Transverse colon (tissue), 4 donors: ENCODE data around the gene NTN5. TPM values are rescaled to one million over a fixed set of nuclear protein-coding genes. Genes with fewer than 3 reads are reported as not detected.

ENCODE experiments used
- DNase-seq: peaks from one replicate; pipeline ENCODE4 v3.0.0-alpha.2; 2019
- H3K27ac ChIP-seq, 4 donors: fragments of 200-600 bp; sonication (generic); 2 replicates each; pipeline ENCODE4 v1.5.1; 2016 to 2018; ENCODE audit warnings: inconsistent platforms in 4 of 4
- H3K27me3 ChIP-seq: fragments of 200-600 bp; sonication (generic); 2 replicates; pipeline ENCODE4 v1.5.1; 2017; ENCODE audit warnings: inconsistent platforms
- H3K36me3 ChIP-seq, 4 donors: fragments of 200-600 bp; sonication (generic); 2 replicates each; pipeline ENCODE4 v1.5.1; 2017 to 2019; ENCODE audit warnings: inconsistent platforms in 4 of 4
- H3K4me1 ChIP-seq, 4 donors: fragments of 200-600 bp; sonication (generic); 2 replicates each; pipeline ENCODE4 v1.5.1; 2017 to 2020; ENCODE audit warnings: inconsistent platforms in 4 of 4
- H3K4me3 ChIP-seq, 4 donors: fragments of 200-600 bp; sonication (generic); 1 replicate in 1 of 4; 2 replicates in 3 of 4; pipeline versions ENCODE4 v1.5.1 to v1.6.1; 2017 to 2019; ENCODE audit warnings: inconsistent platforms in 4 of 4
- H3K9me3 ChIP-seq, 2 donors: fragments of 200-600 bp; sonication (generic); 2 replicates each; pipeline ENCODE4 v1.5.1; 2017 to 2019; ENCODE audit warnings: inconsistent platforms in 2 of 2
- EP300 ChIP-seq: sonication (generic); formaldehyde crosslinking; IDR thresholded peaks from one replicate; pipeline ENCODE4 v1.6.1; 2017; ENCODE audit warnings: antibody characterized with exemption, low read depth
- POLR2A ChIP-seq: fragments of 450-650 bp; IDR thresholded peaks from one replicate; pipeline ENCODE4 v1.6.1; 2016; ENCODE audit warnings: antibody characterized with exemption, mild to moderate bottlenecking, moderate library complexity
- POLR2AphosphoS5 ChIP-seq, 3 donors: sonication (generic); formaldehyde crosslinking; IDR thresholded peaks; one replicate each; pipeline ENCODE4 v1.6.1; 2016; ENCODE audit warnings: antibody characterized with exemption in 3 of 3
- WGBS, 2 donors: methylation state at CpG; one replicate each; pipeline ENCODE4 v1.1.5; 2018; ENCODE audit warnings: low coverage in 1 of 2; 5-methylcytosine and 5-hydroxymethylcytosine counted together
- in situ Hi-C, 4 donors: fragments of 200-750 bp; cut with MboI; loops; one replicate each; pipeline versions ENCODE4 v1.15.0 to v1.15.1; 2017; ENCODE audit warnings: low sequenced_read_pairs in 3 of 4, low pct_ligation_motif_present in 1 of 4, low pct_unique_long_range_greater_than_20kb in 1 of 4
- intact Hi-C: fragments of 100-400 bp; cut with DNase I; formaldehyde crosslinking; loops from one replicate; pipeline ENCODE4 v1.15.1; 2023; ENCODE audit warnings: low total_unique reads
- total RNA-seq, 4 donors: library from RNA; depleted of rRNA; stranded (reverse); fragments of >200 nt; gene quantifications; one replicate each; pipeline ENCODE4 v1.1.0, GENCODE V29; 2016
- TF ChIP-seq, protein P1 (sequence below), 5 experiments: fragments of 200-600 bp in 3 of 5; fragments of 450-650 bp in 2 of 5; sonication (generic) in 3 of 5; IDR thresholded peaks; 1 replicate in 2 of 5; 2 replicates in 3 of 5; pipeline ENCODE4 v1.5.1; 2016 to 2017; ENCODE audit warnings: antibody characterized with exemption in 5 of 5, inconsistent platforms in 3 of 5, mild to moderate bottlenecking in 2 of 5, moderate library complexity in 1 of 5

NTN5 gene
- total RNA-seq, 4 donors from 2014 or later = 0.41 to 1.1 TPM; not detected in 2

DNA sequence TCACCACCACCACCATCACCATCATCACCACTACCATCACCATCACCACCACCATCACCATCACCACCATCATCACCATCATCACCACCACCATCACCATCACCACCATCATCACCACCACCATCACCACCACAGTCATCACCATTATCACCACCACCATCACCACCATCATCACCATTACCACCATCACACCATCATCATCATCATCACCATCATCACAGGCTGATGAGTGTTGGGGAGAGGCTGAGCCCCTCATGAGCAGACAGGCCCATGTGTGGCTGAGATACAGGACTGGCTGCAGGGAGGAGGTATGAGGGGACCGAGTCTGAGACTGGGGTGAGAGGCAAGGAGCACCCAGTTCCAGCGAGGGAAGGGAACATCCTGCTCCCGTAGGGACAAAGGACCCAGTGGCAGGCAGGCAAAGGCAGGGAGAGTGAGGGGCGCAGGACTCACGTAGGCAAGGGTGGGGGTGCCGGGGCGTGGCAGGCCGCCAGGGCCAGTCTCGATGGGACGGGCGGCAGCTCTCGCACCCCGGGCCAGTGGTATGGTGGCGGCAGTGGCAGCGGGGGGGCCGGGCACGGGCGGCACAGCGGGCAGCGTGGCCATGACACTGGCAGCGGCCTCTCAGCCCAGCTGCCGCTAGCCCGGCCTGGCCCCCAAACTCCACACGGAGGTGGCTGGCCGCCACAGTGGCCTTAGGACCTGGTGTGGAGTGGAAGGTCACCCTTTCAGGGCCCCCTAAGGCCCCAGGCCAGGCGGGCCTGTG is 2.7 kb downstream of the NTN5 start:
- no peaks in the 10 kb centered on the region for H3K9me3 ChIP-seq
- DNase-seq = no peak
- peaks cover 0 to 1% (median under 1%) of the 10 kb centered on the region in 4 donors for H3K4me1 ChIP-seq
- no peaks in the 10 kb centered on the region for H3K36me3 ChIP-seq
- in situ Hi-C loops = no loop called here
- no peaks in the 10 kb centered on the region for H3K27me3 ChIP-seq
- intact Hi-C loops = loop anchor here (10.0 kb wide), 1 partner anchor 75 kb away; the partner anchor contains the start of genes IZUMO1 and RASIP1
- 89% methylated on average over 26 of the region's 26 CpGs; no CpG with 5 or more reads in 1 of the 2 donors for WGBS, 2 donors
- TF ChIP-seq POLR2AphosphoS5 (IDR thresholded peaks at IDR 0.05) (no peak), POLR2A (no peak), EP300 (no peak)
- TF ChIP-seq, protein P1, sequence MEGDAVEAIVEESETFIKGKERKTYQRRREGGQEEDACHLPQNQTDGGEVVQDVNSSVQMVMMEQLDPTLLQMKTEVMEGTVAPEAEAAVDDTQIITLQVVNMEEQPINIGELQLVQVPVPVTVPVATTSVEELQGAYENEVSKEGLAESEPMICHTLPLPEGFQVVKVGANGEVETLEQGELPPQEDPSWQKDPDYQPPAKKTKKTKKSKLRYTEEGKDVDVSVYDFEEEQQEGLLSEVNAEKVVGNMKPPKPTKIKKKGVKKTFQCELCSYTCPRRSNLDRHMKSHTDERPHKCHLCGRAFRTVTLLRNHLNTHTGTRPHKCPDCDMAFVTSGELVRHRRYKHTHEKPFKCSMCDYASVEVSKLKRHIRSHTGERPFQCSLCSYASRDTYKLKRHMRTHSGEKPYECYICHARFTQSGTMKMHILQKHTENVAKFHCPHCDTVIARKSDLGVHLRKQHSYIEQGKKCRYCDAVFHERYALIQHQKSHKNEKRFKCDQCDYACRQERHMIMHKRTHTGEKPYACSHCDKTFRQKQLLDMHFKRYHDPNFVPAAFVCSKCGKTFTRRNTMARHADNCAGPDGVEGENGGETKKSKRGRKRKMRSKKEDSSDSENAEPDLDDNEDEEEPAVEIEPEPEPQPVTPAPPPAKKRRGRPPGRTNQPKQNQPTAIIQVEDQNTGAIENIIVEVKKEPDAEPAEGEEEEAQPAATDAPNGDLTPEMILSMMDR (IDR thresholded peaks at IDR 0.05) = no peak
- no peak overlapping the region for H3K4me3 ChIP-seq
- no peak overlapping the region for H3K27ac ChIP-seq

DNA sequence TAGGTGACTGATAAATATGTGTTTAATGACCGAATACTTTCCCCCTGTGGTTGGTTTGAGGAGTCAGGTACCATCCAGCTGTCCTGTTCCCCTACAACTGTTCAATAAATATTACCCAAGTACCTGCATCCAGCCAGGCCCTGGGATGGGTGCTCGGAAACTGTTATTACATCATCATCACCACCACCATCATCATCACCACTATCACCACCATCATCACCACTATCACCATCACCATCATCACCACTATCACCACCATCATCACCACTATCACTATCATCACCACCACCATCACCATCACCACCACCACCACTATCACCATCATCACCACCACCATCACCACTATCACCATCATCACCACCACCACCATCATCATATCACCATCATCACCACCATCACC is 4.1 kb downstream of the NTN5 start:
- H3K4me1 ChIP-seq = no peaks in the 10 kb centered on the region
- H3K36me3 ChIP-seq = no peaks in the 10 kb centered on the region
- no peak for DNase-seq
- TF ChIP-seq EP300 (no peak), POLR2AphosphoS5 (IDR thresholded peaks at IDR 0.05) (no peak), POLR2A (no peak)
- TF ChIP-seq, protein P1 (IDR thresholded peaks at IDR 0.05) = no peak
- no peaks in the 10 kb centered on the region for H3K27me3 ChIP-seq
- no peak overlapping the region for H3K4me3 ChIP-seq
- in situ Hi-C loops = no loop called here
- no peaks in the 10 kb centered on the region for H3K9me3 ChIP-seq
- intact Hi-C loops = no loop called here
- WGBS, 2 donors = 93 to 100% methylated on average over 1 to 2 of the region's 2 CpGs
- no peak overlapping the region for H3K27ac ChIP-seq

DNA sequence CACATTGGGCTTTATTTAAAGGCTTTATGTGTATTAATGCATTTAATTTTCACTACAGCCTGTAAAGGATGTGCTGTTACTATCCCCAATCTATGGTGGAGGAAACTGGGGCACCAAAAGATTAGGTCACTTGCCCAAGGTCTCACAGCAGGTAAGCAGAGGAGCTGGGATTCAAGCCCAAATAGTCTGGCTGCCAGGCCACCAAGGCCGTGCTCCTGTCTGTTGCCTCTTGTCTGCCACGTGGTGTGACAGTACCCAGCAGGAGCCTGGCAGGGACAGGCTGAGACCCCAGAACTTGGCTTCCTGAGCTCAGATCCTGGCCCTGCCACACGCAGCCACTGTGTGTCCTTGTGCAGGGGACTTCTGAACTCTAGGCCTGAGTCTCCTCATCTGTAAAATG is 4.5 kb downstream of the NTN5 start:
- 89% methylated on average over 3 of the region's 3 CpGs; no CpG with 5 or more reads in 1 of the 2 donors for WGBS, 2 donors
- H3K4me1 ChIP-seq = no peaks in the 10 kb centered on the region
- no peak overlapping the region for H3K4me3 ChIP-seq
- intact Hi-C loops (no loop called here), in situ Hi-C loops (no loop called here)
- no peak overlapping the region for H3K27ac ChIP-seq
- H3K9me3 ChIP-seq = no peaks in the 10 kb centered on the region
- no peak for DNase-seq
- no peaks in the 10 kb centered on the region for H3K27me3 ChIP-seq
- H3K36me3 ChIP-seq = no peaks in the 10 kb centered on the region
- TF ChIP-seq POLR2A (no peak), POLR2AphosphoS5 (IDR thresholded peaks at IDR 0.05) (no peak), EP300 (no peak)
- TF ChIP-seq, protein P1 (IDR thresholded peaks at IDR 0.05) = no peak

DNA sequence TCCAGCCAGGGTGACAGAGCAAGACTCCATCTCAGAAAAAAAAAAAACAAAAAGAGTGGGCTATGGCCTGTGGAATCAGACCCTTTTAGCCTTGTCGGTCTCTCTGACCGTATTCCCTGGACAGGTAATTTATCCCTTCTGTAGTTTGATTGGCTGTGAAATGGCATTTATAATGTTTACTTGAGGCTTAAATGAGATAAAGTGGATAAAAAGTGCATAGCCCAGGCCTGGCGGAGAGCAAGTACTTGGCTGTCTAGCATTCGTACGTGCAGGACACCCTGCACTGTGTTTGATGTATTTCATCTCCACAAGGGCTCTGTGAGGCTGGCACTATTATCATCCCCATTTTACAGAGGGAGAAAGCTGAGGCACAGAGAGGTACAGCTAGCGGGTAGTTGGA is 7.0 kb downstream of the NTN5 start:
- no peak overlapping the region for H3K4me3 ChIP-seq
- no peaks in the 10 kb centered on the region for H3K9me3 ChIP-seq
- no peak overlapping the region for H3K27ac ChIP-seq
- peaks cover 0 to 6% (median under 1%) of the 10 kb centered on the region in 4 donors for H3K4me1 ChIP-seq
- DNase-seq = no peak
- H3K27me3 ChIP-seq = no peaks in the 10 kb centered on the region
- TF ChIP-seq EP300 (no peak), POLR2A (no peak)
- TF ChIP-seq, protein P1 (IDR thresholded peaks at IDR 0.05) = no peak
- intact Hi-C loops (no loop called here), in situ Hi-C loops (no loop called here)
- H3K36me3 ChIP-seq = no peaks in the 10 kb centered on the region
- WGBS, 2 donors = 48 to 56% methylated on average over 4 to 6 of the region's 6 CpGs
